MM.1S (cell line): ENCODE results near the gene DHX32.

Experiments
- EZH2 ChIP-seq: fragments of 300-600 bp; sonication (generic); optimal IDR thresholded peaks from 2 replicates; pipeline ENCODE3; 2017; ENCODE audit warnings: low read depth, mild to moderate bottlenecking, antibody characterized with exemption, low read length, mixed read lengths
- EZH2phosphoT487 ChIP-seq: fragments of 300-600 bp; sonication (generic); IDR thresholded peaks from 2 replicates; pipeline ENCODE4 v1.6.1; 2018; ENCODE audit warnings: antibody characterized with exemption, low read length
- TF ChIP-seq, protein P1 (sequence below): fragments of 300-600 bp; sonication (generic); IDR thresholded peaks from 2 replicates; pipeline ENCODE4 v1.5.1; 2016; ENCODE audit warnings: antibody characterized with exemption, low read length, mixed read lengths

DNA sequence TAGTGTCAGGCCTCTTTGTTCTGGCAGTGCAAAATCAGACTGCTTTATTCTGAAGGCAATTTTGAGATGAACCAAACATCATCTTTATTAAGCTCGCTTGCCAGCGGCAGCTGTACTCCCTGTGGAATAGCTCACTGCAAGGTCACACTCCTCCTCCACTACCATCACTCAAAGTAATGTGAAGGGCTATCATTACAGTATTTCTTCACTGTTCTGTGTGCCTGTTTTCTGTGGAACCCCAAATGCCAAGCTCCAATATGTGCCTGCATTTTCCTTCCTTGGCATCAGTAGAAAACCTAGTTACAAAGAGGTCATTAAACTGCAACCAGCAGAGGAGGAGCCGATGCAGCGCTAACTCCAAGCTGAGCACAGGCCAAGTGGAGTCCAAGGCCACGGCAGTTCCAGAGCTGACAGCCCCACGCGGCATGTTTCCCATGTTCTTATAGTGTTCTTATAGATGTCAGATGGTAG lies 36.3 kb downstream of the DHX32 start:
- TF ChIP-seq, protein P1, sequence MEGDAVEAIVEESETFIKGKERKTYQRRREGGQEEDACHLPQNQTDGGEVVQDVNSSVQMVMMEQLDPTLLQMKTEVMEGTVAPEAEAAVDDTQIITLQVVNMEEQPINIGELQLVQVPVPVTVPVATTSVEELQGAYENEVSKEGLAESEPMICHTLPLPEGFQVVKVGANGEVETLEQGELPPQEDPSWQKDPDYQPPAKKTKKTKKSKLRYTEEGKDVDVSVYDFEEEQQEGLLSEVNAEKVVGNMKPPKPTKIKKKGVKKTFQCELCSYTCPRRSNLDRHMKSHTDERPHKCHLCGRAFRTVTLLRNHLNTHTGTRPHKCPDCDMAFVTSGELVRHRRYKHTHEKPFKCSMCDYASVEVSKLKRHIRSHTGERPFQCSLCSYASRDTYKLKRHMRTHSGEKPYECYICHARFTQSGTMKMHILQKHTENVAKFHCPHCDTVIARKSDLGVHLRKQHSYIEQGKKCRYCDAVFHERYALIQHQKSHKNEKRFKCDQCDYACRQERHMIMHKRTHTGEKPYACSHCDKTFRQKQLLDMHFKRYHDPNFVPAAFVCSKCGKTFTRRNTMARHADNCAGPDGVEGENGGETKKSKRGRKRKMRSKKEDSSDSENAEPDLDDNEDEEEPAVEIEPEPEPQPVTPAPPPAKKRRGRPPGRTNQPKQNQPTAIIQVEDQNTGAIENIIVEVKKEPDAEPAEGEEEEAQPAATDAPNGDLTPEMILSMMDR = no peak
- TF ChIP-seq EZH2 (no peak), EZH2phosphoT487 (no peak)
